Activated CD4-positive, CD25-positive, alpha-beta regulatory T cell treated with anti-CD3 and anti-CD28 coated beads, Interleukin-2, amount 50 U/mL, for 72 hours (primary cell): ENCODE data around the gene CEP43.
A peak's percentile ranks its signal among the peaks of the same experiment; 100 is the strongest.

Experiments used
- DNase-seq: peaks from one replicate; pipeline ENCODE4 v3.0.0; 2021

Gene CEP43

GRCh38 chr6:167015302-167015701, 16.1 kb downstream of the CEP43 start:
- DNase-seq, result no peak

- no peak for DNase-seq
Observed at GRCh38 chr6:167020206-167020605, 21.0 kb downstream of the CEP43 start.

DNA sequence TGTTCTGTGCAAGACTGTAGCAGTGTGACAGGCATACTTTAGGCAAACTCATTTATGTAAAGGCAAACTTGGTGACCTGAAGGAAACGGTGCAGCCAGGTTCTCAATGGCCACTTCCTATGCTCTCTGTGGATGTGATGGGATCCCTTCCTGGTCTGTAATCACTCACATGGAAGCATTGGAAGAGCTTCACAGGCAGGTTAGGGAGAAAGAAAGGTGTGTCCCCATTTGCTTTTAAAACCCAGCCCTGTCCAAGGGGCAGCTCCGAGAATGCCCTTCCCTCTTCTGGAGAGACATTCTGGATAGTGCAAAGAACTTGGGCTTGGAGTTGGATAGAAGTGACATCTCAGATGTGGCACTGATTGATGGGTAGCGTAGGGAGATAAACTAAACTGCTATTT, 28.1 kb downstream of the CEP43 start:
- DNase-seq, result no peak

GRCh38 chr6:167027772-167028171, 28.6 kb downstream of the CEP43 start:
- no peak for DNase-seq

- no peak for DNase-seq
Observed at GRCh38 chr6:167030222-167031072, 31.2 kb downstream of the CEP43 start.

GRCh38 chr6:167031082-167031709, 32.0 kb downstream of the CEP43 start:
- DNase-seq, result no peak

DNA sequence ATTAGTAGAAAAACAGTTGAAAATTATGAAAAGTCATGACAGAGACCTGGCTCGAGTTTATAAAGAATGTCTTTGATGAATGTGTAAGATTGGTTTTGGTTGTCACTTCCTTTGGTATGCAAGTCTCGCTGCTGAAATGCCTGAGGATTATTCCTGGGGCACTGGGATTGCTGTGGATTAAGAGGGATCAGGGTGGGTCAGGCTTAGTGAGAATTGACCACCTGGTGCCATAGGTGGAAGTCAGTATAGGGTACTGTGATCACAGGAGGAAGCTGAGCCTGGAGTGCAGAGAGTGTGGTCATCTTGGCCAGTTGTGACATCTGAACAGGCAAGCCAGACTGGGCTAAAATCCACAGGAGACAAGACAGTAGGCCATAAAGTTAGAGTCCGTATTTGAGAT, 34.9 kb downstream of the CEP43 start:
- no peak for DNase-seq

DNA sequence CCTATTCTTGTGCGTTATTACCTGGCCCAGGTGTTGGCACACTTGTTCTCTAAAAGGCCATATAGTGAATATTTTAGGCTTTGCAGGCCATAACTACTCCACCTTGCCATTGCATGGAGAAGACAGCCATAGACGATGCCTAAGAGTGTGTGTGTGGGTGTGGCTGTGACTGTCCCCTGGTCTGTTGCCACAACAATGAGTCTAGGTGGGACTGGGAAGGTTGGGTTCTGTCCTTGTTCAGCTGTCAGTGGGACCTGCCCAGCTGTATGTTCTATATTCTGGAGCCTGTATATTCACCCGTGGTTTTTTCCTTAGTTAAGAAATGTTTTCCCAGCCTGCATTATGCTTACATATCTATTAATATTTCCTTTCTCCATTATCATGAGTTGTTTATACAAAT, 38.6 kb downstream of the CEP43 start:
- DNase-seq, result no peak

GRCh38 chr6:167044696-167045095, 45.5 kb downstream of the CEP43 start:
- no peak for DNase-seq

GRCh38 chr6:167045828-167046580, 46.8 kb downstream of the CEP43 start:
- no peak for DNase-seq

DNA sequence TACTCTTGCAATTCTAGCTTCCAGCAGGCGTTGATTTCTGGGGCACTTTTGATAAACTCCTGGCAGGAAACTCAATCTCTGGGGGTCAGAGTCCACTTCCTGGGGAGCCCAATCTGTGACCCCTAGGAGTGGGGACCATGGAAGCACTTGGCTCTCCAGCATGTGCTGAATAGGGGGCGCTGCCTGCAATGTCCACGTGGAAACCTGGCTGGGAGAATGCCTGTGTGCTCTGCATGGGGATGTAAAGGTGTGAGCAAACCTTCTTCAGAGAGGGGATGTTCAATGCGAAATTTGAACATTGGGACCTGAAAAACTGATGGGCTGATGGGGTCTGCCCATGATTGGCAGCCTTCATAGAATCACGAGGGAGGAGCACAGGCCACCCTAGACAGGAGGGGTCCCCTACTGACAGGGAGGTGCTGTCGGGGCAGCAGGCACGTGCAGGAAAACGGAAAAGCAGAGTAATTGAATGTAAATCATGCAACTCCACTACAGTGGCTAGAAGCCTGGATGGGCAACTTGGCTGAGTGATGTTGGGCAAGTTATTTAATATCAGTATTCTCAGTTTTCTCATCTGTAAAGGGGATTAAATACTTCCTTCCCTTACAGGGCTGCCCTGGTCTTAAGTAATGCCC, 47.8 kb downstream of the CEP43 start:
- DNase-seq, result no peak

- peak; percentile 49 for DNase-seq
Observed at GRCh38 chr6:167047554-167047953, 48.4 kb downstream of the CEP43 start.
